OCI-LY7 (cell line): ENCODE results near the gene ADD1. TPM values are rescaled to one million over a fixed set of nuclear protein-coding genes. Genes with fewer than 3 reads are reported as not detected.
A peak's percentile ranks its signal among the peaks of the same experiment; 100 is the strongest.

ENCODE experiments used
- BruUV-seq: library from RNA; stranded (reverse); fragments of 400-500 nt; replicated peaks from 2 replicates; lab custom pipeline; 2021; lab: Mats Ljungman, UMichigan
- CTCF ChIA-PET: fragments of 300-600 bp; sonication (Branson Sonifier 250); formaldehyde crosslinking; loops from one replicate; lab custom pipeline; 2022; ENCODE audit warnings: antibody characterized with exemption; ENCODE audit not compliant: unreplicated experiment; lab: Charles Lee
- POLR2A ChIA-PET: fragments of 300-600 bp; sonication (Branson Sonifier 250); formaldehyde crosslinking; loops from one replicate; lab custom pipeline; 2022; ENCODE audit warnings: antibody characterized with exemption; lab: Charles Lee
- DNase-seq: peaks from one replicate; pipeline ENCODE4 v3.0.0-alpha.2; 2015; ENCODE audit warnings: low spot score
- H2AFZ ChIP-seq: fragments of 200-600 bp; sonication (generic), shearing (Covaris generic); 2 replicates; pipeline ENCODE4 v1.6.1; 2014; ENCODE audit warnings: mild to moderate bottlenecking, antibody characterized with exemption, low read length, moderate library complexity
- H3K27ac ChIP-seq: fragments of 200-600 bp; sonication (generic); 2 replicates; pipeline ENCODE4 v1.5.1; 2014; ENCODE audit warnings: mixed run types, low read depth, mild to moderate bottlenecking, moderate library complexity, low read length, inconsistent platforms; ENCODE audit not compliant: poor library complexity, severe bottlenecking
- H3K36me3 ChIP-seq: fragments of 200-600 bp; sonication (generic); 2 replicates; pipeline ENCODE4 v1.6.1; 2014; ENCODE audit warnings: mild to moderate bottlenecking, antibody characterized with exemption, low read length, moderate library complexity, mixed read lengths; ENCODE audit not compliant: insufficient read depth
- H3K4me1 ChIP-seq: fragments of 200-600 bp; sonication (generic); 2 replicates; pipeline ENCODE4 v1.5.1; 2014; ENCODE audit warnings: mild to moderate bottlenecking, low read length; ENCODE audit not compliant: insufficient read depth, poor library complexity, severe bottlenecking
- H3K4me2 ChIP-seq: fragments of 200-600 bp; sonication (generic); 2 replicates; pipeline ENCODE4 v1.6.1; 2014; ENCODE audit warnings: mild to moderate bottlenecking, low read length
- H3K4me3 ChIP-seq: fragments of 200-600 bp; sonication (generic); 2 replicates; pipeline ENCODE4 v1.5.1; 2014; ENCODE audit warnings: mild to moderate bottlenecking, low read depth, low read length; ENCODE audit not compliant: poor library complexity, severe bottlenecking
- H3K79me2 ChIP-seq: fragments of 200-600 bp; sonication (generic); 2 replicates; pipeline ENCODE4 v1.6.1; 2016; ENCODE audit warnings: low read depth, mild to moderate bottlenecking, low read length, moderate library complexity, mixed read lengths; ENCODE audit not compliant: insufficient read depth
- H3K9me2 ChIP-seq: fragments of 200-600 bp; sonication (generic); 2 replicates; pipeline ENCODE4 v1.6.1; 2016; ENCODE audit warnings: mild to moderate bottlenecking, low read length, mixed read lengths; ENCODE audit not compliant: insufficient read depth
- H3K9me3 ChIP-seq: fragments of 200-600 bp; sonication (generic); 2 replicates; pipeline ENCODE4 v1.6.1; 2014; ENCODE audit warnings: mild to moderate bottlenecking, mixed run types, low read length, mixed read lengths
- H4K20me1 ChIP-seq: fragments of 200-600 bp; sonication (generic); 2 replicates; pipeline ENCODE4 v1.6.1; 2014; ENCODE audit warnings: mild to moderate bottlenecking, antibody characterized with exemption, low read length, moderate library complexity, mixed read lengths; ENCODE audit not compliant: insufficient read depth
- EZH2phosphoT487 ChIP-seq: fragments of 200-600 bp; sonication (generic); IDR thresholded peaks from 2 replicates; pipeline ENCODE4 v1.6.1; 2018; ENCODE audit warnings: low read depth, borderline replicate concordance, mild to moderate bottlenecking, mixed run types, antibody characterized with exemption, low read length, moderate library complexity, mixed read lengths
- intact Hi-C: fragments of 100-400 bp; cut with micrococcal nuclease; formaldehyde crosslinking; loops from one replicate; pipeline ENCODE4 v1.10.0; 2022; ENCODE audit not compliant: unreplicated experiment
- total RNA-seq, 2 experiments: library from RNA; depleted of rRNA in 1 of 2; stranded (reverse); fragments of >200 nt in 1 of 2; shearing (Covaris generic) in 1 of 2; gene quantifications; 2 replicates each; pipeline ENCODE4 v1.2.3, GENCODE V29; 2014 to 2022
- TF ChIP-seq, protein P1 (sequence below): fragments of 200-600 bp; sonication (generic); conservative IDR thresholded peaks from 2 replicates; pipeline ENCODE4 v1.5.1; 2014; ENCODE audit warnings: mild to moderate bottlenecking, antibody characterized with exemption, low read length, moderate library complexity, mixed read lengths

Gene ADD1
- total RNA-seq, 2 experiments from 2014 or later: 85.3 to 108 TPM

DNA sequence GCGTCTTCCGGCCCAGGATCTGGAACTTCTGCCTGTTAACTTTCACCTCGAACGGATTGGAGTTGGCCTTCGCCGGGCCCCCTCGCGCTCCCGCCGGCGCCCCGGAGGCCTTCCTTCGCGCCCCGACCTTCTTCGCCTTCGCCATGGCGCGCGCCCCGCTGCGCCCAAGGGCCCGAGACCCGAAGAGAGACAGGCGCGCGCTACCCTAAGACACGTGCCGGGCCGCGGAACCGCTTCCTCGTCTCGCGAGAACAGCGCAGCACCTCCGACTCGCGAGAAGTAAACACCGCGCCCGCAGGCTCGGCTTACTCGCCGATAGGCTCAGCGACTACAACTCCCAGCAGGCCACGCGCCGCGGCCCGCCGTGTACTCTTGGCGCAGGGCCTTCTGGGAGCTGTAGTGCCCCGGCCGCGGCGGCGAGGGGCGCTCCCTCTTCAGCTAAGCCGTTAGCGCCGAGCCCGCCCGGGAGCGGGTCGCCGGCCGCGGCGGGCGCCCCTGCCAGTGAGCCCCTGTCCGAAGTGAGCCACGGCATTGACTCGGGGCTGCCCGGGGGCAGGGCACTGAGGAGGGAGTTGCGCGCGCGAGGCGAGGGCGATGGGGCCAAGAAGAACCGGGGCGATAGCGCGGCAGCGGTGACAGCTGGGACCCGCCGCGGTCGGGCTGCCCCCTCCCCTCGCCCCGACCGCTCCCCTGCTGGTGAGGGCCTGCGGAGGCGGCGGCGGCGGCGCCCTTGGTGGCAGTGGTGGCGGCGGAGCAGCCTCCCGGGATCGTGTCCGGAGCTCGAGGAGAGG, 119.7 kb downstream of the ADD1 start, which contains the start of the genes GRK4 and NOP14:
Gene GRK4, plus strand, starts transcription at position 397 of the 791 bp plus-strand sequence. CDS start 500 bp downstream, outside the sequence.
Gene NOP14, minus strand, starts transcription at position 232 of the 791 bp plus-strand sequence. Its CDS starts 87 bp downstream, at position 145.
- Histone ChIP-seq H3K36me3 (peaks cover 27% of the 10 kb centered on the region), H3K4me2 (peak within 1 kb of the TSS; percentile 89), H3K9me2 (no peaks in the 10 kb centered on the region), H4K20me1 (peaks cover 8% of the 10 kb centered on the region), H3K4me3 (peak within 1 kb of the TSS; percentile 83), H3K9me3 (no peaks in the 10 kb centered on the region), H3K79me2 (peaks cover 49% of the 10 kb centered on the region), H3K4me1 (peaks cover 22% of the 10 kb centered on the region), H2AFZ (peak within 1 kb of the TSS; percentile 69), H3K27ac (peak within 1 kb of the TSS; percentile 69)
- BruUV-seq: no TSS peak
- ChIA-PET CTCF (interaction anchor here (0.5 to 1.0 kb wide), 2 partner anchors 274 to 672 kb away, joined by 3 to 4 read pairs; no protein-coding TSS in a partner anchor), POLR2A (interaction anchor here (0.5 to 1.5 kb wide), 12 partner anchors 9 to 1492 kb away, joined by 3 to 6 read pairs (median 4); partner anchors contain the start of gene CFAP99)
- TF ChIP-seq, protein P1, sequence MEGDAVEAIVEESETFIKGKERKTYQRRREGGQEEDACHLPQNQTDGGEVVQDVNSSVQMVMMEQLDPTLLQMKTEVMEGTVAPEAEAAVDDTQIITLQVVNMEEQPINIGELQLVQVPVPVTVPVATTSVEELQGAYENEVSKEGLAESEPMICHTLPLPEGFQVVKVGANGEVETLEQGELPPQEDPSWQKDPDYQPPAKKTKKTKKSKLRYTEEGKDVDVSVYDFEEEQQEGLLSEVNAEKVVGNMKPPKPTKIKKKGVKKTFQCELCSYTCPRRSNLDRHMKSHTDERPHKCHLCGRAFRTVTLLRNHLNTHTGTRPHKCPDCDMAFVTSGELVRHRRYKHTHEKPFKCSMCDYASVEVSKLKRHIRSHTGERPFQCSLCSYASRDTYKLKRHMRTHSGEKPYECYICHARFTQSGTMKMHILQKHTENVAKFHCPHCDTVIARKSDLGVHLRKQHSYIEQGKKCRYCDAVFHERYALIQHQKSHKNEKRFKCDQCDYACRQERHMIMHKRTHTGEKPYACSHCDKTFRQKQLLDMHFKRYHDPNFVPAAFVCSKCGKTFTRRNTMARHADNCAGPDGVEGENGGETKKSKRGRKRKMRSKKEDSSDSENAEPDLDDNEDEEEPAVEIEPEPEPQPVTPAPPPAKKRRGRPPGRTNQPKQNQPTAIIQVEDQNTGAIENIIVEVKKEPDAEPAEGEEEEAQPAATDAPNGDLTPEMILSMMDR: peak; percentile 39; the same call in 1 of the 2 replicates
- no peak for TF ChIP-seq EZH2phosphoT487
- peak; percentile 100 for DNase-seq
- intact Hi-C loops: loop anchor here (2.0 to 10.0 kb wide), 3 partner anchors 111 to 499 kb away; partner anchors contain the start of genes HTT, HTT-AS and RNF4

DNA sequence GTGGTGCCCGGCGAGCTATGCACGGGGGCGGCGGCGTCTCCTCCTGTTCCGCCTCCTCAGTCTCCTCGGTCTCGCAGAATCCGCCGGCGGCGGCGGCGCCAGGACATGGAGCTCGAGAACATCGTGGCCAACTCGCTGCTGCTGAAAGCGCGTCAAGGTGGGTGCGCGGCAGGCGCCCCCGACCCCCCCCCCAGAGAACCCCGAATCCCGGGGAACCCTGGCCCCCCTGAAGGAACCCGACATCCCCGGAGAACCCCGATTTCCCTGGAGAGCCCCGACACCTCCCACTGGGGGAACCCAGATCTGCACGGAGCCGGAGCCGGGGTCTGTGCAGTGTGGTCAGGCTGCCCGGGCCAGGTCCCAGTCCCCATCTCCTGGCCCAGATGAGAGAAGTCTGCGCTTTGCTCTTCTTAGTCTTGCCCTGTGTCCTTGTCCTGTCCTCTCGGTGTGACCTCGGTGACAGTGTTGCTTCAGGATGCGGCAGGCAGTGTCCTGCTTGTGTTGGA, 120.4 kb downstream of the ADD1 start:
- intact Hi-C loops: loop anchor here (2.0 to 10.0 kb wide), 3 partner anchors 111 to 499 kb away; partner anchors contain the start of genes HTT, HTT-AS and RNF4
- Histone ChIP-seq H3K4me2 (peak overlapping the region; percentile 89), H3K27ac (peak overlapping the region; percentile 9), H3K9me3 (no peaks in the 10 kb centered on the region), H3K36me3 (peaks cover 20% of the 10 kb centered on the region), H3K79me2 (peaks cover 42% of the 10 kb centered on the region), H3K4me1 (peaks cover 22% of the 10 kb centered on the region), H3K9me2 (no peaks in the 10 kb centered on the region), H3K4me3 (peak overlapping the region; percentile 83), H4K20me1 (peaks cover 8% of the 10 kb centered on the region), H2AFZ (peak overlapping the region; percentile 69)
- no peak for TF ChIP-seq EZH2phosphoT487
- TF ChIP-seq, protein P1: no peak
- ChIA-PET POLR2A (interaction anchor here (0.6 to 1.5 kb wide), 13 partner anchors 10 to 1492 kb away, joined by 3 to 6 read pairs (median 4); partner anchors contain the start of gene CFAP99), CTCF (interaction anchor here (1.0 kb wide), 1 partner anchor 273 kb away, joined by 4 read pairs; no protein-coding TSS in a partner anchor)
- no TSS peak for BruUV-seq
- no peak for DNase-seq
